ENCODE results near the gene TTC39C.

Gene TTC39C

GRCh38 chr18:23992089-23992940 is 22.2 kb upstream of the TTC39C start:
- no peak for DNase-seq (ENCODE audit: low read depth in 2 of 2)

- DNase-seq (ENCODE audit: low read depth in 2 of 2): no peak
Observed at GRCh38 chr18:23992941-23993280, 21.6 kb upstream of the TTC39C start.

- DNase-seq (ENCODE audit: low read depth in 2 of 2): no peak
Observed at GRCh38 chr18:23994361-23994902, 20.1 kb upstream of the TTC39C start.

- DNase-seq (ENCODE audit: low read depth in 2 of 2): no peak
Observed at GRCh38 chr18:23995180-23995579, 19.4 kb upstream of the TTC39C start.

GRCh38 chr18:23998018-23998417 is 16.5 kb upstream of the TTC39C start:
- no peak for DNase-seq (ENCODE audit: low read depth in 2 of 2)

GRCh38 chr18:23998820-23999219 is 15.7 kb upstream of the TTC39C start:
- DNase-seq (ENCODE audit: low read depth in 2 of 2): no peak

- DNase-seq (ENCODE audit: low read depth in 2 of 2): no peak
Observed at GRCh38 chr18:24000613-24001490, 13.7 kb upstream of the TTC39C start.

- no peak for DNase-seq (ENCODE audit: low read depth in 2 of 2)
Observed at GRCh38 chr18:24002479-24002878, 12.1 kb upstream of the TTC39C start.

GRCh38 chr18:24003288-24003687 is 11.3 kb upstream of the TTC39C start:
- DNase-seq (ENCODE audit: low read depth in 2 of 2): no peak

- no peak for DNase-seq (ENCODE audit: low read depth in 2 of 2)
Observed at GRCh38 chr18:24003903-24004640, 10.5 kb upstream of the TTC39C start.

- DNase-seq (ENCODE audit: low read depth in 2 of 2): no peak
Observed at GRCh38 chr18:24006712-24007313, 7.7 kb upstream of the TTC39C start.

- DNase-seq (ENCODE audit: low read depth in 2 of 2): no peak
Observed at GRCh38 chr18:24009246-24009645, 5.3 kb upstream of the TTC39C start.

- no peak for DNase-seq (ENCODE audit: low read depth in 2 of 2)
Observed at GRCh38 chr18:24009651-24010333, 4.8 kb upstream of the TTC39C start.

GRCh38 chr18:24010673-24011072 is 3.9 kb upstream of the TTC39C start:
- DNase-seq (ENCODE audit: low read depth in 2 of 2): no peak

- DNase-seq (ENCODE audit: low read depth in 2 of 2): no peak
Observed at GRCh38 chr18:24011123-24011917, 3.2 kb upstream of the TTC39C start.

- no peak for DNase-seq (ENCODE audit: low read depth in 2 of 2)
Observed at GRCh38 chr18:24013051-24013450, 1.5 kb upstream of the TTC39C start.

GRCh38 chr18:24014986-24015638 is 558 bp downstream of the TTC39C start:
- DNase-seq (ENCODE audit: low read depth in 2 of 2): peak; percentile 27 to 32

- no peak for DNase-seq (ENCODE audit: low read depth in 2 of 2)
Observed at GRCh38 chr18:24015639-24016631, 1.4 kb downstream of the TTC39C start.
